Measurements from ENCODE around the gene FASN.

Gene FASN

DNA sequence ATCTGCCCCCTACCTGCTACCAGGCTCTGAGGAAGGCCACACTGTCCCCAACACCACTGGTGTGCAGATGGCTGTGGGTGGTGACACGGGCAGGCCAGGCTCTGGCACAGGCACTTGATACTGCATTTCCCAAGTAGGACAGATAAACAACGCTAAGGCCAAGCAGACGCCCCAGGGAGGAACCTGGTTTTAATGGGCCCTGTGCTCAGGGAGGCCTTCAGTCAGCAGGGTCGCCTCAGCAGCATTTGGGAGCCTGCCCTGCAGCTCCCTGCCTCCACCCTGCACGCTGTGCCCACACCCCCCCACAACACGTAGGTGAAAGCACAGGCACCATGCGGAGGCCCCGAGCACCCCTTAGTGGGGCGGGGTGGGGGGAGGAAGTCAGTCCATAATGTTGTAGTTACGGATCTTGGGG, 3.3 kb upstream of the FASN start:
- no peak for DNase-seq (ENCODE audit: low spot score)

DNA sequence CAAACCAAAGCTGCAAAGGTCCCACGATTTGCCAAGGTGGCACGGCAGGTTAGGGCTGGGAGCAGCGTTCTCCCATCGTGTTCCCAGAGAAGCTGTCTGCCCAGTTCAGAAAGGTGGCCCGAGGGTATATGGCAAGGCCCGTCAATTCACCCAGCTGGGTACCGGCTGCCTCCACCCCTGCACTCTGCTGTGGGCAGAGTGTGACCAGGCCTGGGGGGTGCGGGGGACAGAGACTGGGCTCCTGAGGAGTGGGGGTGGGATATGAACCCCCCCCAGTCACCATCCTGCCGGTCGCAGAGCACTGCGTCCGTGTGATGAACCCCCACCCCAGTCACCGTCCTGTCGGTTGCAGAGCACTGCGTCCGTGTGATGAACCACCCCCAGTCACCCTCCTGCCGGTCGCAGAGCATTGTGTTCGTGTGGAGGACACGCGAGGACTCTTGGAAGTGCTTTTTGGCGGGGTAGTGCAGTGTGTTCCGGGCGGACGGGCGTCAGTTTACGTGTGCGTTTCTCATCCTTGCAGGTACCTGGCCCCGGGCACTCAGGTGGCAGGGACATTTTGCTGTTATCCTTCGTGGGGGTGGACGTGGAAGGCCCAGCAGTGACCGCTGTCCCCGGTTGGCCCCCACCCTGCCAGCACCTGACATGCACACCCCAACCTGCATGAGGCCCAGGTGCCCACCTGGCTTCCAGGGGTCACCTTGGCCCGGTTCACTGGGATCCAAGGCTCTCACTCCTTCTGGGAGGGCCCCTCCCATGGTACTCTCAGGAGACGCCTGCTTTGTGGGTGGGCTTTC, 2.7 kb upstream of the FASN start:
- no peak for DNase-seq (ENCODE audit: low spot score)

DNA sequence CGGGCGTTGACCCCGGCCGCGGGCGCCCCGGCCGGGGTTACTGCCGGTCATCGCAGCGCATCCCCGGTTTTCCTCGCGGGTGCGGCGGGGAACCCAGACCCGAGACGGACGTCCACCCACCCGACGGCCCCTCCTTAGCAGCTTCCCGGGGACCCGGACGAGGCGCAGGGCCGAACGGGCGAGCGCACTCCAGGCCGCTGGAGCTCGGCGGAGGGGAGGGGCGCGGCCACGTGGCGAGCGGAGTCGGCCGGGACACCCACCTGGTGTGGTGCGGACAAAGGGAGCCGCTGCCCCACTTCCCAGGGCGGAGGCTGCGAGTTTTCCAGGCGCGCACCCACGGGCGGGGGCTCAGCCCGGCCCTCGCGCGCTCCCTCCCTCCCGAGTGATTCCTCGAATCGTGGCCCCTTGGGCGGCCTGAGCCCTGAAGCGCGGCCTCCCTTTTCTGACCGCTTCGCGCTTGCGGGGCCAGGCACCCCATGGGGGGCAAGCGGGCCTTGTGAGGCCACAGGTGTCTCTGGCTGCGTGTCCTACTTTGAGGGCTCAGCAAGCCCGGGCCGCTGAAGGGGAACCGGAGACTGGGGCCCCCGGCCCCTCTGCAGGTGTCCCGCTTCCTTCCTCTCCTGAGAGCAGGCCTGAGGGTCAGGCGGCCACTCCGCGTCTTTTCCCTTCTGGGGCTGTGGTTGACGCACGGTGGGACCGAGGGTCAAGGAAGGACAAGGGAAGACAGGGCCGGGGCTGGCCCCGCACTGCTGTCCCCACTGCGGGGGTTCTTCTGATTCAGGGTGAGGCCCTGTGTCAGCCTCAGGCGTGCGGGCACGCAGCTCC, 1.1 kb upstream of the FASN start:
- no peak for DNase-seq (ENCODE audit: low spot score)

DNA sequence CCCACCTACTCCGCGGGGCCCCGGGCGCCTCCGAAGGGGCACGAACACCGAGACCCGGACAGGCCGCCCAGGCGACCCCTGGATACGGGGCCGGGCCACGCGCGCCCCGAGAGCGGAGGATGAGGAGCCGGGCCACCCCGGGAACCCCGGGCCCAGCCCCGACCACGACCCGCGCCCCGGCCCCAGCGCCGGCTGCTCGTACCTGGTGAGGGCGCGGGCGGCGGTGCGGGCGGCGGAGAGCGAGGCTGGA, 192 bp downstream of the FASN start:
- no peak for DNase-seq (ENCODE audit: low spot score)

DNA sequence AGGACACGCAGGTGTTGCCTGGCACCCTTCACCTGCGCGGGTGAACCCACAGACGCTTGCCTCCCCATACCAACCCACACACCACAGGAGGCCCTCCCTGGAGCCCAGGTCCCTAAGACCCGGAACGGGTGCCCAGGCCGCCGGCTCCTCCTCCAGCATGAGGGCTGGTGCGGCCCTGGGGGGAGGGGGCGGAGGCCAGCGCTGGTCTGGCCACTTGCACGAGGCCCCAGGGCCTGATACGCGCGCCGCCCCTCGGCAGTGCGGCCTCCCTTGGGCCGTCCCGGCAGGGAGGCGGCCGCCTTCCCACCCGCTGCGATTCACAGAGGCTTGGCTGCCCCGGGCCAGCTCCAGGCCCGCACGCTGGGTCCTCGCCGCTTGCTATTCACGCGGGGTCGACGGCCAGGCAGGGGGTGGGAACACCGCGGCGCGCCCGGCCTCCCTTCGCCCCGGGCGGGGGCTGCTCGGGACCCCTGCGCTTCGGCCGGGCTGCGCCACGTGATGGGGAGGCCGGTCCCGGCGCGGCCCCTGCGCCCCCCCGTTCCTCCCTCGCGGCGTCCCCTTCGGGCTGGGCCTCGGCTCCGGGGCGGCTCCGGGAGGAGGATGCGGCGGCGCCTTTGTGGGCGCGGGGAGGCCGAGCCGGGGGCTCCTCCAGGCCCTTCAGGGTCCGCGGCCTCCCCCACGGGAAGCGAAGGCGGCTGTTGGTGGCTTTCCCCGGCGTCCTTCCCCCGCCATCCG, 685 bp downstream of the FASN start:
- no peak for DNase-seq (ENCODE audit: low spot score)

DNA sequence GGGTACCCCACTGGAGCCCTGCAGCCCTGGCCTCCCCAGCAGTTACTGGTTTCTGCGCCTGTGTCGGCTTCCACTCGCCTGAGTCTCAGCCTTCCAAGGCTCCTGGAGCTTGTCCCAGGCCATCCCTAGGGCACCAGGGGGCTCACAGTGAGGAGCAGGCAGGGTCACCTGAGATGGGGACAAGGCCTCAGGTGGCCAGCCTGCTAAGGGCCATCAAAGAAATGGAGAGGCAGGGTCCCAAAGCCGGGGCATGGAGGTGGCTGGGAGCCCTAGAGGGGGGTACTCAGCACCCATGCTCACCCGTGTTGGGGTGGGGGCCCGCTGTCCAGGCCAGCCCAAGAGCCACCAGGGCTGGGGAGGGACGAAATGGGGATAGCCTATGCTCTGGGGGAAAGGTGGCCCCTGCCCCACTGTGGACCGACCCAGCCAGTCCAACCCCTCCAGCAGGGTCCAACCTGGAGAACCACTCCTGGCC, 1.3 kb downstream of the FASN start:
- DNase-seq (ENCODE audit: low spot score): no peak

DNA sequence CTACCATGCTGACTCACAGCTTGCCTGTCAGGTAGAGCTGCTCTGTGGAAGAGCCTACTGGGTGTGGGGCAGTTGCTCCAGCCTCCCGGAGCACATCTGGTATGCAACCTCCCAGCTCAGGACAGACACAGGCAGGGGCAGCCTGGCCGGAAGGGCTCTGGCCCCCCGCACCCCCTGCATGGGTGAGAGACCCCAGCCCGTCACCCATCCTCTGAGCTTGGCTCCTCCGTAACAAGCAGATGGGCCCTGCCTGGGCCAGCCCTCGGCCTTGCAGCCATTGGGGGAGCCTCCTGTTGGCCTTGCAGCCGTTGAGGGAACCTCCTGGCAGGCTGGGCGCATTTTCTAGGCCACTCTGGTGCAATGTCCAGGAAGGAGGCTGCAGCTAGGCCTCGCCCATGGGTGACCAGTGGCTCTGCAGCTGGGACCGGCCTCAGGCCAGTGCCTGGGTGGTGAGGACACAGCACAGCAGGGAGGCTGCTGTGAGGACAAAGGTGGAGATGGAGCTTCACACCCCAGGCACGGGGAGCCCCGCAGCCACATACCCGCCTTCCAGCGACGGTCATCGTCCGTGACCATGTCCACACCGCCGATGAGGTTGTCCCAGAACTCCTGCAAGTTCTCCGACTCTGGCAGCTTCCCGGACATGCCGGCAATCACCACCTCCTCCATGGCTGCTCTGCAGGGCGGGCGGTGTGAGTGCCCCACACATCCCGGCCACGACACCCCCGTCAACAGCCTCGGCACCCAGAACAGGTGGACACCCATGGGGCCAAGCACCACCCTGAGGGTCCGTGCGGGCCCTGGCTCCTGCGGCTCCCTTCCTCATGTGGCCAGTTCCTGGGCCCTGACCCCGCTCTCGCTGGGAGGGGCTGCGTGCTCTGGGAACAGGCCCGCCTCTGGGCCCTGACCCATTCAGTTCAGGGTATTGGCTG, 2.0 kb downstream of the FASN start:
- DNase-seq (ENCODE audit: low spot score): no peak

DNA sequence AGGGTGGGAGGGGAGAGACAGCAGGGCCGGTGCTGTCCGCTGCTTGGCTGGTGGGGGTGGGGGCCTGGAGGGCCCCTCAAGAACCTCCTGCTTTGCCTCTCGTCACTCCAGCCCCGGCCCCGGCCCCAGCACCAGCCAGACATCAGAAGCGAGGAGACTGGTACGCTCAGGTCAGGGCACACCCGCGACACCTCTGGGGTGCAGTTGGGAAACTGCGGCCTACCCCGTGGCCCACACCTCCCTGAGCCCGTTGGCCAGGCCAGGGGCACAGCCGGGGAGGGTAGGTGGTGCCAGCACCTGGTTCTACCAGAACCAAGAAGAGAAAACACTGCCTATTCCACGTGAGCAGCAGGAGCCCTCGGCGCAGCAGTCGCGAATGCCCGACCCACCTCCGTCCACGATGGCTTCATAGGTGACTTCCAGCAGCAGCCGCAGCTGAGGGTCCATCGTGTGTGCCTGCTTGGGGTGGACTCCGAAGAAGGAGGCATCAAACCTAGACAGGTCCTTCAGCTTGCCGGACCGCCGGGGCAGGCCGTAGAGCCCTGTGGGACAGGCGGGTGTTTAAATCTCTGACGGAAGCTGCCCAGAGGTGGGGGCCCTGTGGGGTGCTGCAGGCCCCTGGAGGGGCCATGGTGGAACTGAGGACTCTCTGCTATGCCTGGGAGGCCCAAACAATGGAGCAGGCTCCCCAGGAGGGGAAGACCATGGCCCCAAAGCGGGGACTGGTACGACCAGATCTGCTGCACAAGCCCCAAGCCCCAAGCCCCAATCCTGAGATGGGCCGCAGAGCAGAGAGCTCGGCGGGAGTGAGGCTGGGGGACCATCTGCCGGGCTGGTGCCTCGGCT, 2.9 kb downstream of the FASN start:
- DNase-seq (ENCODE audit: low spot score): no peak

DNA sequence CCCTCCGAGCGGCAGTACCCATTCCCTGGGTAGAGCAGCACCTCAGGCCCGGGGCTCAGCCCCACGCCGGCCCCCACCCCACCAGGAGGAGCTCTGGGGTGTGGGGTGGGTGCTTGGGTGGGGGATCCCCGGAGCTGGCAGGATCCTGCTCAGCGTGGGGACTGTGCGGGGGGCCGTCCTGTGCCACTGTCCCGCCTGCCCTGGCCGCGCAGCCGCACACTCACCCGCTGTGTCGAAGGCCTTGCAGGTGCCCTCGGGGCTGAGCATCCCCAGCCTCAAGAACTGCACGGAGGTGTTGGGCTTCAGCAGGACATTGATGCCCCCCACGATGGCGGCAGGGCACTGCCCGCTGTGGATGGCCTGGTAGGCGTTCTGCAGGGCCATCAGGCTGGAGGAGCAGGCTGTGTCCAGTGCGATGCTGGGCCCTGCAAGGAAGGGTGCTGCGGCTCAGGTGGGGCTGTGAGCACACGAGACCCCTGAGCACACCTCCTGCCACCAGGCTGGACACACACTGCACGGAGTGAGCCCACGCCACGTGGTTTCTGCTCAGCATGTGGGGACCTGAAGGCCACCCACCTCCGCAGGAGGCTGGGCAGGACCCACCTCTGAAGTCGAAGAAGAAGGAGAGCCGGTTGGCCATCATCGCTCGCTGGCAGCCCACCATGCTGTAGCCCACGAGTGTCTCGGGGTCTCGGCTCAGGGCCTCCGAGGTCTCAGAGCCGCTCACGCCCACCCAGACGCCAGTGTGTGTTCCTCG, 4.9 kb downstream of the FASN start:
- DNase-seq (ENCODE audit: low spot score): no peak

DNA sequence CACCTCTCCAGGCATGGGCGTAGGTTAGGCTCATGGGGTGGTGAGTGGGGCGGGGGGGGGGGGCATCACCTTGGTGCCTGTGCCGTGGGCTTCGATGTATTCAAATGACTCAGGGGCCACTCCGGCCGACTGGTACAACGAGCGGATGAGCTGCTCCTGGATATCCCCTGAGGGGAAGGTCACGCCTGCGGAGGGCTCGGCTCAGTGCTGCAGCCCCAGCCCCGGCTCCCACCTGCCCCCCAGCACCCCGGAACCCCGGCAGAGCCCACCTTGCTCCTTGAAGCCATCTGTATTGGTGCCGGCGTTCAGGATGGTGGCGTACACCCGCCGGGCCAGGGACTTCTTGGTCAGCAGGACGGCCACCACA, 5.4 kb downstream of the FASN start:
- DNase-seq (ENCODE audit: low spot score): no peak

DNA sequence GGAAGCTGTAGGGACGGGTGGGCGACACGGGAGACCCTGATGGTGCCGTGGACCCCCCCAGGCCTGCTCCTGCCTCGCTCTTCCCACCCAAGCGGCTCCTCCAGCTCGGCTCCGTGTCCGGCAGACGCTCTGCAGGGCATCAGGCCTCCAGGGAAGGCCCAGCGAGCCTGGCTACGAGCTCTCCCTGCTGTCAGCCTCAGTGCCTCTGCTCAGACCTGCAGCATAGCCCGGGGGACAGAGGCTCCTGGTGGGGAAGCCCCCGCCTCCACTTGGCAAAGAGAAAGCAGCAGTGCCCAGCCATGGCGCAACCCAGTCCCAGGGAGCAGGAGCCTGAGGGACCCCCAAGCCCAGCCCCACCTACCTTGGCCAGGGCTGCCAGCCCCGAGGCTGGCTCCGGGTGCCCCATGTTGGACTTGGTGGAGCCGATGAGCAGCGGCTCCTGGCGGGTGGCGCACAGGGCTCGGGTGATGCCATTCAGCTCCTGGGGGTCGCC, 5.9 kb downstream of the FASN start:
- DNase-seq (ENCODE audit: low spot score): no peak

DNA sequence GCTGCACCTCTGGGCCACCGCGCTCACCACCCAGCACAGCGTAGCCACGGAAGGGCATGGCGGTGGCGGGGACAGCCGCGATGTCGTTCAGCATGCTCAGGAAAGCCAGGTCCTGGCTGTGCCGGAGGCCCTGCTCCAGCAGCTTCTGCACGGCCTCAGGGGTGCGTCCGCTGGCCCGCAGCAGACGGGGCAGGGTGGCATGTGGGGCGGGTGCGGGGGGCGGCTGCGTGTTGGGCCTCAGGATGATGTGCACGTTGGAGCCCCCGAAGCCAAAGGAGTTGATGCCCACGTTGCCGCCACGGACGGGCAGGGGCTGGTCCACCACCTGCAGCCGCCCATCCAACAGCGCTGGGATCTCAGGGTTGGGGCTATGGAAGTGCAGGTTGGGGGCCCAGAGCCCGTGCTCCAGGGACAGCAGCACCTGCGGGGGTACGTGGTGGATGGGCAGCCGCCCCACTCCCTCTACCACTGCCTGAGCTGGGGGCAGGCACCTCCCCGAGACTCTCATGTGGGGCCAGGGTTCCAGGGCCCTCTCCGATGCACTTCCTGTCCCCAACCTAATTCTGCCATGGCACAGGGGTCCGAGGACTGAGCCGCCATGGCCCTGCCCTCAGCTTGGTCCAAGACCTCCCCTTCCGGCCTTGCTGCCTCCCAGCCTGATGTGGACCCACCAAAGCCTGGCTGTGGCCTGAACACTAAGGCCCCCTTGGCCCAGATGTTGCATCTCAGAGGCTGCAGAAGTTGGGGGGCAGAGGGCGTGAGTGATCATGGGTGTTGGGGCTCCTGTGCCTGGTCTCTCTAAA, 6.6 kb downstream of the FASN start:
- no peak for DNase-seq (ENCODE audit: low spot score)

DNA sequence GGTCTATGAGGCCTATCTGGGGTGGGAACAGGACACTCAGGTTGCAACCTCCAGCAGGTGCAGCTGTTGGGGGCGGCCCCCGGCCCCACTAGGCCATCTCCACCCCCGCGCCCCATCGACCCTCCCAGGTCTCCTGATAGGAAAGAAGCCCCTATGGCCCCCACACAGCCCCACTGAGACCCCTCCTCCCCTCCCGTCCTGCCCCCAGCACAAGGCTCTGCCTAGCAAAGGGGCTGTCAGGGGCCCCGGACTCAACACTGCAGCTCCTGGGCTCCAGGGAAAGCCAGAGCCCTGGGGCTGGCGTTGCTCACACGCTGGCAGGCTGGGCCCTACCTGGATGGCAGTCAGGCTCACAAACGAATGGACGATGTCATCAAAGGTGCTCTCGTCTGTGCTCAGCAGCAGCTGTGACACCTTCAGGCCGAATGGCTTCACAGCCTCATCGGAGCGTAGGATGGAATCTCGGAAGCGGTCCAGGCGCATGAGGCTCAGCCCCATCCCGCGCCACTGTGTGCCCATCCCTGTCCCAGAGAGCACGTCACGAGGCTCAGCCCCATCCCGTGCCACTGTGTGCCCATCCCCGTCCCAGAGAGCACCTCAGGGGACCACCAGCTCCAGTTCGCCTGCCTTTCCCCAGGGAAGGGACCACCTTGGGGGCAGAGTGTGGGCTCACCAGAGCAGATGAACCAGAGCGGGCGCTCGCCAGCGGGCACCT, 7.3 kb downstream of the FASN start:
- DNase-seq (ENCODE audit: low spot score): no peak

DNA sequence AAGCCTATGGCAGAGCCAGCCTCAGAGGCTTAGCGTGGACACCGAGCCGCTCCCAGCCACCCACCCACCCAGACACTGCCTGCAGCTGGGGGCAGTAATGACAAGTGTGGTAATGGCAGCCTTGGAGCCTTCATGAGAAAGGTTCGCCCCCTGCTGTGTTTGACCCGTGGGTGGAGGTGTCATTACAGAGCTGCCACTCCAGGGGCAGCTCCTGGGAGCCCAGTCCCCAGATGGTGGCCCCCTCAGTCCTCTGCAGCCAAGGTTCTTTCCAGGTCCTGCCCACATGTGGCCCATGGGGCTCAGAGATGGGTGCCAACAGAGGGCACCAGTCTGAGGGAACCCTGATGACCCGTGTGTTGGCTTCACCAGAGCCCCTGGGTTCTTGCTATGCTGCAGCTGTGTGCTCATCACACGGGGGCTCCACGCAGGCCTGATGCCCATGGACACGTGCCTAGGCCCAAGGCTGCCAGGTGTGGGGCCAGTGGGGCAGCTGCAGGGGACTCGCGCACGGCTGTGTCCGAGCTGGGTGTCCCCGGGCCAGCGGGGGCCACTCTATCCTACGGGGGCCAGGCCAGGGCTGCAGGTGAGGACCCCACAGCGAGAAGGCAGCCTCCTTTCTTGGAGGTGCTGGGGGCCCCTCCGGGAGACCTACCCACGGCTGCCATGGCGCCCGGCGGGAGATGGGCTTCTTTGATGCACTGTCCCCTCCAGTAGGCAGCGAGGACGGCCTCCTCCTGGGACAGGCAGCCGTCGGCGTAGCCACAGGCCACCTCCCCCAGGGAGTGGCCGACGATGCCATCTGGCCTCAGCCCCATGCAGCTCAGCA, 8.1 kb downstream of the FASN start:
- DNase-seq (ENCODE audit: low spot score): no peak

DNA sequence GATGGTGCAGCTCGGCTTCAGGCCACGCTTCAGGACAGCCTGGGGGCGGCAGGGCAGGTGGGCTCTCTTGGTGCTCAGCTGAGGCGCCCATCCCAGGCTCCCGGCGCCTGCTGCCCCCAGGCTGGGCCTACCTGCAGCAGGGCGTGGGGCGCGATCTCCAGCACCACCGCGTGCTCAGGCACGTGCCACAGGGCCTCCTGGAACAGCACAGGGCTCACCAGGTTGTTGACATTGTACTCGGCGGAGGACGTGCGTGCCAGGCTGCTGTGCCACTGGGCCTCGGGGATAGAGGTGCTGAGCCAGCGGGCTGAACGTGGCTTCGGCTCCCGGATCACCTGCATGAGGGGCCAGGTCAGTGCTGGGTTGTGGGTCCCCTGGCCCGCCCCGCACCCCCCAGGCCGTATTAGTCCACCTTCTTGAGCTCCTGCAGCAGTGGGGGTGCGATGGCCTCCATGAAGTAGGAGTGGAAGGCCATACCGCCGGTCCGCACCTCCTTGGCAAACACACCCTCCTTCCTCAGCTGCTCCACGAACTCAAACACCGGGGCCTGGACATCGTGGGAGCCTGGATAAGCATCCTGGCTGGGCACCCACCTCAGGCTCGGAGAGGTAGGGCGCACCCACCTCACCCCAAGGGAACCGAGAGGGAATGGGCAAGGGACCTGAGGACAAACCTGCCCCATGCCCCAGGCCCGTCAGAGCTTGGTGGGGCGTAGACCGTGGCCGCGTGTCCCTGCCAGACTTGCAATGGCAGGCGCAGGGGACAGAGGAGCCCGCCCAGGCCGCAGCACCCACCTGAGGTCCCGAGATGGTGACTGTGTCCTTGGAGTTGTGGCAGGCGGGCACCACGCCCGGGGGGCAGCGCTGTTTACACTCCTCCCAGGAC, 9.0 kb downstream of the FASN start:
- DNase-seq (ENCODE audit: low spot score): no peak
